Left lobe of liver (tissue), 2 donors: ENCODE data around the gene ZNF605. TPM values are rescaled to one million over a fixed set of nuclear protein-coding genes. Genes with fewer than 3 reads are reported as not detected.
A peak's percentile ranks its signal among the peaks of the same experiment; 100 is the strongest.
"Not testable (repeated sequence)": the region's sequence is repeated elsewhere in the genome, so short reads cannot be mapped to it uniquely, and the experiment has no call there.

Experiments
- ATAC-seq: fragments of 200-7000 bp; cut with Tn5 transposase; one replicate; pipeline ENCODE4 v1.9.1; 2020; ENCODE audit warnings: mild to moderate bottlenecking, moderate library complexity
- DNase-seq: peaks from one replicate; pipeline ENCODE4 v3.0.0-alpha.2; 2020; ENCODE audit warnings: low spot score
- total RNA-seq: library from RNA; stranded (reverse); gene quantifications from one replicate; pipeline ENCODE4 v1.2.1, GENCODE V29; 2021
- donor health status: DM: no; HTN: no; CAD: no; lungs with moderate emphysema.
- donor health status: DM: no; HTN: yes; CAD: no.

ZNF605 gene
- total RNA-seq, result 6.6 TPM

DNA sequence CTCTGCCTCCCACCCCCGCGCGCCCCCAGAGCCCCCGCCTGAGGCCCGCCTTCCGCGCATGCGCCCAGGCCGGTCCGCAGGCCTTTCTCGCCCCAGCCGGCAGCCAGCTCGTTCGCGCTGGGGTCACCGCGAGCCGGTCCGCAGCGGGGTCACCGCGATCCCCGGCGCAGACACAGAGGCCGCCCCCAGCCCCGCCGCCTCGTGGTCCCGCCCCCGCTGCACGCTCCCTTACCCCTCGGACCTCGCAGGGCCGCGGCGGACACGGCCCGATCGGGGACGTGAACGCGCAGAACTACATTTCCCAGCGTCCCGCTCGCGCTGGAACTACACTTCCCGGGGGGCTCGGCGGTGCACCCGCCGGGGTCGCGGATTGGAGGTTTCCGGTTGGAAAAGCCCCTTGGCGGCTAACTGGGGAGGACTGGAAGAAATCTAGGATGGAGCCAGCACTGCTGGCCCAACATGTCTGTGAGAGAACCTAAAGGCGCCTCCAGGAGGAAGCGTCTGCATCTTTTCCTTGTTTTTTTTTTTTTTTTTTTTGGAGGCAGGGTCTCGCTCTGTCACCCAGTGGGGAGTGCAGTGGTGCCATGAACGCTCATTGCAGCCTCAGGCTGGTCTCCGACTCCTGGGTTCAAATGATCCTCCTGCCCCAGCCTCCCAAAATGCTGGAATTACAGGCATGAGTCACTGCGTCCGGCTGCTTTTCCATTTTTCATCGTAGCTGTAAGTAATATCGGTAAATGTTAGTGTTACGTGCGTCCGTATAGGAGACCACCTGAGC is at the start of gene ZNF605:
Gene ZNF605, minus strand, starts transcription at position 296 of the 778 bp plus-strand sequence. CDS start 10,671 bp downstream, outside the sequence.
- peak; percentile 95 for ATAC-seq

DNA sequence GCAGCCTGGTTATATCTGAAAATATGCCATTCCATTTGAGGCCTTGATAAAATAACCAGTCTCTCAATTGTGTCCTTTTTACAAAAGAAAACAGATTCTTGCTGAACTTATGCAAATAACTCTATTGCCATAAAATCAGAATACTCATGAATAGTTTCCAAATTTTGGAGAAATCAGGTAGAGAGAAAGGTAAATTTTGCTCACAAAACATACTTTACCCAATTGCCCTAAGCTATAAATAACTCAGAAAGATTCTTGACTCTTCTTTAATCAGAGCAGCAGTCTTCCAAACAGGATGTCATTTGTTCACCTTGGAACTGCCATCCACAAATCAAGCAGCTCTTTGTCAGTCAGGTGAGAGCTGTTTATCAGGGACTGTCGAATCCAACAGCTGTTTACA is 42.6 kb upstream of the ZNF605 start:
- ATAC-seq, result no peak
- no peak for DNase-seq

More for the DNA sequence above, at the start of gene ZNF605:
- peak; percentile 92 for DNase-seq

- no peak for DNase-seq
- ATAC-seq, result no peak
These were observed 30.7 kb upstream of the ZNF605 start for GRCh38 chr12:132986885-132987225.

GRCh38 chr12:132986001-132986884 is 30.1 kb upstream of the ZNF605 start, which contains the start of gene ZNF26:
Gene ZNF26 (plus strand): TSS chr12:132986367. CDS start chr12:132986841, 474 bp downstream.
- DNase-seq, result peak; percentile 96
- peak; percentile 99 for ATAC-seq

DNA sequence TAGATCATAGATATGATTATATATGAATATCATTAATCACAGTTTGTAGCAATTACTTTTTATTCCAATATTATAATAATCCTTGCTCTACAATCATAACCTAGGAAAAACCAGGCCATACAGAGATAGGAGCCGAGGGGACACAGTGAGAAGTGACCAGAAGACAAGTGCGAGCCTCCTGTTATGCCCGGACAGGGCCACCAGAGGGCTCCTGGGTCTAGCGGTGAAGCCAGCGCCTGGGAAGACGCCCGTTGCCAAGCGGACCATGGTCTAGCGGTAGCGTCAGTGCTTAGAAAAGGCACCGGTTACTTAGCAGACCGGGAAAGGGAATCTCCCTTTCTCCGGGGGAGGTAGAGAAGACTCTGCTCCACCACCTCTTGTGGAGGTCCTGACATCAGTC is 20.8 kb upstream of the ZNF605 start:
- DNase-seq, ATAC-seq: not testable (repeated sequence)

DNA sequence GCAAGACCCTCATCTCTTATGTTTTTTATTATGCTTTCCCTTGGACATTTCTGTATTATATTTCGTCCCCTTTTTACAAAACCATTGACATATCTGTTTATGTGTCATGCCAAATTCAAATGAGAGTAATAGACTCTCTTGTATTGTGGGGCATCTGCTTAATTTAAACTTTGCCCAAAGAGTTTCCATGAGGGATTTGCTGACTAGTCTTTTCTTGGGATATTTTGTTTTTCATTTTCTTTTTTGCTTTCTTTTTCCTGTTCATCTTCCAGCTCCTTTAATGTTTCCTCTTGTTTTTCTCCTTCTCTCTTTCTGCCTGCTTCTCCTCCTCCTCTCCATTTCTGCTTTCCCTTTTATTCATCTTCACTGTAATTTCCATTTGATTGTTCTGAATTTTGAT is 16.3 kb upstream of the ZNF605 start:
- ATAC-seq (no peak), DNase-seq (no peak)

DNA sequence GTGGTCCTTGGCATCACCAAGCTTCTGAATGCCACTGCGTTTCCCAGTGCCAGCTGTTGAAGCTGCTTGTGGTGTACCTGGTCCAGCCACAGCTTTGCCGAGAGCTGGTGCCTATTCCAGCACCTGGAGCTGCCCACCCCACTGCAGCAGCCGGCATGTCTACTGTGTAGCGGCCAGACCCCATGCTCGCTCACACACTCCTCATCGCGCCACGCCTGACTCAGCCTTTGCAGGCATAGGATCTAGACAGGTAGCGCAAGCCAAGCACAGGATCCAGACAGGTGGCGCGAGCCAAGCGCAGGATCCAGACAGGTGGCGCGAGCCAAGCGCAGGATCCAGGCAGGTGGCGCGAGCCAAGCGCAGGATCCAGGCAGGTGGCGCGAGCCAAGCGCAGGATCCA is 11.6 kb upstream of the ZNF605 start:
- DNase-seq, result no peak
- ATAC-seq, result no peak

GRCh38 chr12:132966676-132967415 is 10.7 kb upstream of the ZNF605 start:
- no peak for DNase-seq
- no peak for ATAC-seq

DNA sequence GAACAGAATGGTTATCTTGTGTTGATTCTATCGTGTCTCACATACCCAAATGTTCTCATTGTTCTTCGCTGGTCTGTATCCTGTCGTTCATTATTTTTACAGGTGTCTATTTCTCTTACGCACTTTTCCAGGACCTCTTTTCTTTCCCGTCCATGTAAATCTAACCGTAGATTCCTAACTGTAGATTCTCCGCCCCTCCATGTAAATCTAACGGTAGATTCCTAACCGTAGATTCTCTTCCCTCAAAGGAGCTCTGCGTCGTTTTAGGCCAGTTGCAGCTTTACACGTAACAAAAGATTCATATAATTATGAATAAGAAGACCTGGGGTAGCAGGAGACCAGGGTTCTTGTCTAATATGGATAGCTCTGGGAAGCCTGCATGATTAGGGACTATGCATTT is 9.7 kb upstream of the ZNF605 start:
- DNase-seq (no peak), ATAC-seq (no peak)

GRCh38 chr12:132963947-132964346 is 7.8 kb upstream of the ZNF605 start:
- not testable (repeated sequence) for DNase-seq, ATAC-seq

DNA sequence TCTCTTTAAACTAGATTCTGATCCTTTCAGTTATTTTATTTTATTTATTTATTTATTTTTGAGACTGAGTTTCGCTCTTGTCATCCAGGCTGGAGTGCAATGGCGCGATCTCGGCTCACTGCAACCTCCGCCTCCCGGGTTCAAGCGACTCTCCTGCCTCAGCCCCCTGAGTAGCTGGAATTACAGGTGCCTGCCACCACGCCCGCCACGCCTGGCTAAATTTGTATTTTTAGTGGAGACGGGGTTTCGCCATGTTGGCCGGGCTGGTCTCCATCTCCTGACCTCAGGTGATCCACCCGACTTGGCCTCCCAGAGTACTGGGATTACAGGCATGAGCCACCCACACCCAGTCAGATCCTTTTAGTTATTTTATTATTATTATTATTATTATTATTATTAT is 5.7 kb upstream of the ZNF605 start:
- not testable (repeated sequence) for DNase-seq, ATAC-seq

DNA sequence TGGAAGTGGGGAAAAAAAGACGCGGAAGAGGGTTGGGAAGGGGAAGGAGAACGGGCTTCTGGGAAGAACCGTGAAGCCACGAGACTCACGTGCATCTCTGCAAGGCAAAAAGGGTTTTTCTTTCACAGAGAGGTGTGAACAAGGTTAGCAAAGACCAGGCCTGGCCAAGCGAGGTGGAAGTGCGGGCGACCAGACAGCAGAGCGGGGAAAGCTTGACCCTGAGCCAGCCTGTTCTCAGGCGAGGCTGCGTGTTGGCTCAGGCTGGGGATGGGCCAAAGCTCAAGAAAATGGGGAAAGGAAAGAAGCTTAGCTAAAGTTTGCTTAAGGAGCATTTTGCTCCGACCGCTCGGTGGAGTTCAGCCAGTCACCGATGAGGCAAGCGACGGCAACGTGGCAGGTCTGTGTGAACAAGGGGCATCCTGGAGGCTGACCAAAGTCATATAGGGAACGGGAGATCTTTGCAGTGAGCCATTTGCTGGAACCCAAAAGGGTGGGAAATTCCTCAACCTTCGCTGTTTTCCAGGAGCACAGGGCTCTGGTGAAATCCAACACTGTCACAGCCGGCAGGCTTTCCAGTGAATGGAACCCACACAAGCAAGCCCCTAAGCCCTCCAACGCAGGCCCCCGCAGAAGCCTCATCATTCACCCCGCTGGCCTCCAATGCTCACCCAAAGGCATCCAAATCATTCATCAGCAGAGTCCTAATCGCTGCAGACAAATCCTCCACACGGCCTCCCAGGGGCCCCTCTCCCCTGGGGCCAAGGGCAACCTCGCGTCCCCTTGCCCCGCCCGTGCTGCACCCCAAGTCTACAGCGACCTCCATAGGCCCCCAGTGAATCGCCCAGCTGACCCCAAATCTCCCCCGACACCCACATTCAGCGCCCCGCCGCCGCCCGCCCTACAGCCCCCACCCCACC is 754 bp downstream of the ZNF605 start:
- DNase-seq (peak; percentile 64), ATAC-seq (peak; percentile 59)

GRCh38 chr12:132954471-132955048 is 1.5 kb downstream of the ZNF605 start:
- ATAC-seq (no peak), DNase-seq (no peak)

DNA sequence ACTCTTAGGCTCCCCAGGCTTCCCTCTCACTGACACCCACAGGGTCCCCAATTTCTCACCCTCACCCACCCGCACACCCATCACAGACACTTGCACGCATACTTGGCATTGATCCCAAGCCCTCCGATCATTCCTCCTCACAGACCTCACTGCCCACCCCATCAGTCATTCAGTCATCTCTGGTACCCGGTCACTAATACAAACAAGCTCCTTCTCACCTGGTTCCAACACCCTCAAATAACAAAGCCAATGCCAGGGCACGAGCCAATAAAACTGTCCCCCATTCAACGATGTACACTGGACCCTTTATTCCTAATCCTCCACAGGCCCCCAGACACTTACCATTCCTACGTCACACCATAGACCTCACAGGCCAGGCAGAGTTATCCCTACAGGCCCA is 2.3 kb downstream of the ZNF605 start:
- DNase-seq, result no peak
- ATAC-seq, result no peak

- DNase-seq, result no peak
- no peak for ATAC-seq
These were observed 3.0 kb downstream of the ZNF605 start for GRCh38 chr12:132953163-132953425.

DNA sequence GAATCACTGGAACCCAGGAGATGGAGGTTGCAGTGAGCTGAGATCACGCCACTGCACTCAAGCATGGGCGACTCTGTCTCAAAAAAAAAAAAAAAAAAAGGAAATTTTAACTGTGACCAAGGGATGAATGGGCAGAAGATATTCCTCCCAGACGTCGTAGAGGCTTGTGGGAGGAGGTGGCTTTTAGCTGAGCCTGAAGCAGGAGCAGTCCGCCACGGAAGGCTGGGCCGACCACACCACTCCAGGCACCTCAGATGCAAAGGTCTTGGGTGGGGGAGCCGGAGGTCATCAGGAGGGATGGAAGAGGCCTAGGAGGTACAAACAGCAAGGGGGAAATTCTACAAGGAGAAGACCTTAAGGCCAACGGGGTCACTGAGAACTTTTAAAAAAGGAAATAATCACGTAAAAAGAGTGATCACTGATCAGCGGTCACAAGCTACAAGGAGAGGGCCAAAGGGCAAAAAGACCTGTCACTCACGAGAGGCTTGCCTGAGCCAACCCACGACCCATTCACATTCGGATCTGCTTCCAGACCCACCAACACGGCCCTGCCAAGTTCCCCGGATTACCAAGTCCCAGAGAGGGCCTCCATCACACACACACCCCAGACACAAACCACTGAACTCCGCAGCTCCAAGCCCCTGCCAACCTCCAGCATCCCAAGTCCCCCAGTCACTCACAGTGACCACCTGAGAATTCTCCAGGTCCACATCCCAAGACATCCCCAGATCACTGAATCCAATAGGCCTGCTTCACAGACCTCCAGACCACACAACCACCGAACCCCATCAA is 3.5 kb downstream of the ZNF605 start:
- ATAC-seq (no peak), DNase-seq (no peak)

- no peak for ATAC-seq
- DNase-seq, result no peak
These were observed 4.5 kb downstream of the ZNF605 start for GRCh38 chr12:132951649-132952048.

- DNase-seq (no peak), ATAC-seq (no peak)
These were observed 5.1 kb downstream of the ZNF605 start for GRCh38 chr12:132950844-132951535.
